ENCODE data around the gene IL21.

The IL21 gene

DNA sequence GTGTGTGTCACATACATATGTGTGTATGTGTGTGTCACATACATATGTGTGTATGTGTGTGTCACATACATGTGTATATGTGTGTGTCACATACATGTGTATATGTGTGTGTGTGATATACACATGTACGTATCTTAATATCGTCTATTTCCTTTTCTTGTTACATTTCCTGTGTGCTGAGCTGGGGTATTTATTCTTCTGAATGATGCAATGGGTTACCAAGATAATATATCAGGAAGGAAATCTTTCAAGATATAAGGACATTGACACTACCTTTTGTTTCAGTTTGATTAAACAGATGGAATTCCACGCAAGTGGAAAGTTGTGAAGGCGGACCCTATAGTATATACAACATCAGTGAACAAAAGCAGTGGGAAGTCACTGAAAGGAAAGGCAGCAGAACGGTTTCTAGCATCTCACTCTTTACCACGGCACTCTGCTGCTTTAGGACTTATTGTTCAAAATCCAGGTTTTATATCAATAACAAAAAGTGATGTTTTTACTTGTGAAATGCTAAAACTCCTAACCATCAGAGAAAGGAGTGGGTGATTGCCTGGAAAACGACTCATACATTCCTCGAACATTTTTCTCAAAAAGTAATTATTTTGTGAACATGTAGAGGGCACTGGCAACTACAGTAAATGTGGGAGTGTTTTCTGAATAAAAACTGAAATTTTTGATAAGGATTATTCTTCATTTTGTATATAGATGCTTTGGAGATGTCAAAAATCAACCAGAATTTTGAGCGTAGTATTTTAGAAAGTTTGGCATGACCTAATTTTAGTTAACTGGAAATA lies 43.1 kb upstream of the IL21 start:
- Histone ChIP-seq H3K4me3 (ENCODE audit: low read depth in 1 of 2, low read length in 1 of 2) (no peak overlapping the region), H3K4me1 (ENCODE audit: control insufficient read depth in 1 of 2, insufficient read depth in 1 of 2, low read depth in 1 of 2, low read length in 1 of 2) (no peaks in the 10 kb centered on the region), H3K36me3 (no peaks in the 10 kb centered on the region), H3K27ac (no peak overlapping the region), H3K27me3 (no peaks in the 10 kb centered on the region), H3K9me3 (no peaks in the 10 kb centered on the region)
- TF ChIP-seq, protein P1, sequence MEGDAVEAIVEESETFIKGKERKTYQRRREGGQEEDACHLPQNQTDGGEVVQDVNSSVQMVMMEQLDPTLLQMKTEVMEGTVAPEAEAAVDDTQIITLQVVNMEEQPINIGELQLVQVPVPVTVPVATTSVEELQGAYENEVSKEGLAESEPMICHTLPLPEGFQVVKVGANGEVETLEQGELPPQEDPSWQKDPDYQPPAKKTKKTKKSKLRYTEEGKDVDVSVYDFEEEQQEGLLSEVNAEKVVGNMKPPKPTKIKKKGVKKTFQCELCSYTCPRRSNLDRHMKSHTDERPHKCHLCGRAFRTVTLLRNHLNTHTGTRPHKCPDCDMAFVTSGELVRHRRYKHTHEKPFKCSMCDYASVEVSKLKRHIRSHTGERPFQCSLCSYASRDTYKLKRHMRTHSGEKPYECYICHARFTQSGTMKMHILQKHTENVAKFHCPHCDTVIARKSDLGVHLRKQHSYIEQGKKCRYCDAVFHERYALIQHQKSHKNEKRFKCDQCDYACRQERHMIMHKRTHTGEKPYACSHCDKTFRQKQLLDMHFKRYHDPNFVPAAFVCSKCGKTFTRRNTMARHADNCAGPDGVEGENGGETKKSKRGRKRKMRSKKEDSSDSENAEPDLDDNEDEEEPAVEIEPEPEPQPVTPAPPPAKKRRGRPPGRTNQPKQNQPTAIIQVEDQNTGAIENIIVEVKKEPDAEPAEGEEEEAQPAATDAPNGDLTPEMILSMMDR (IDR thresholded peaks at IDR 0.05) = no peak

DNA sequence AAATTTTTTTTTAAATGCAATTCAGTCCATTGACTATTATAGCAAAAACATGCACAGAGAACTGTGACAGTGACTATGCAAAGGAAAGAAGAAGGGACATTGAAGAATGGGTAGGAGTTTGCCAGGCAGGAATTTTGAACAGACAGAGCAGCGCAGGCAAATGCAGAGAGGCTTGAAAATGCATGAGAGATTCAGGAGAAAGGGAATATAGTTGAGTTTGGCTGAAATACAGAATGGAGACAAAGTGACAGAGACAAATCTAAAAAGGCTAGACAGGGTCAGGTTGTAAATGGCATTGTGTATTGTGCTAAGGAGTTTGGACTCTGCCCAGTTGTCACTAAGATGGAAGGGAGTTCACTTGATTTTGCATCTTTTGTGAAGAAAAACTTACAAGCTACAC lies 42.4 kb upstream of the IL21 start:
- Histone ChIP-seq H3K9me3 (no peaks in the 10 kb centered on the region), H3K27me3 (no peaks in the 10 kb centered on the region), H3K27ac (no peak overlapping the region), H3K4me1 (ENCODE audit: control insufficient read depth in 1 of 2, insufficient read depth in 1 of 2, low read depth in 1 of 2, low read length in 1 of 2) (no peaks in the 10 kb centered on the region), H3K4me3 (ENCODE audit: low read depth in 1 of 2, low read length in 1 of 2) (no peak overlapping the region), H3K36me3 (no peaks in the 10 kb centered on the region)
- TF ChIP-seq, protein P1 (IDR thresholded peaks at IDR 0.05) = no peak

DNA sequence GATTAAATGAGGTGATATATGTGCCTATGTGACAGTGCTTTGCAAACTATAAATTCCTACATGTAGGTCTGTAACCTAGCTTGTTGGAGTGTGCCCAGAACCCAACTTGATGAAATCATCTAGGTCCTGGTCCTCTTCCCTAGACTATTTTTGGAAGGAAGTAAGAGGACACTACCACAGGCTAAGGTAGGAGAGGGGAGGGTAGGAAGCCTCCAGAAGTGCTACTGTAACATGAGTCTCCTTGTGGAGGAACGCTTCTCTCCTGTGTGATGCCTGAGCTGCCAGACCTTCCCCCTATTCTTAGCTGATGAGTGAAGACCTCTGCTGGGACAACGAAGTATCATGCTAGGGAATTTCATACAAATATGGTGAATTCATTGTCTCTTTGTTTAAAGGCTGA lies 41.8 kb upstream of the IL21 start:
- H3K36me3 ChIP-seq = no peaks in the 10 kb centered on the region
- no peaks in the 10 kb centered on the region for H3K9me3 ChIP-seq
- H3K4me1 ChIP-seq (ENCODE audit: control insufficient read depth in 1 of 2, insufficient read depth in 1 of 2, low read depth in 1 of 2, low read length in 1 of 2) = no peaks in the 10 kb centered on the region
- TF ChIP-seq, protein P1 (IDR thresholded peaks at IDR 0.05) = no peak
- no peaks in the 10 kb centered on the region for H3K27me3 ChIP-seq
- H3K4me3 ChIP-seq (ENCODE audit: low read depth in 1 of 2, low read length in 1 of 2) = no peak overlapping the region
- H3K27ac ChIP-seq = no peak overlapping the region

DNA sequence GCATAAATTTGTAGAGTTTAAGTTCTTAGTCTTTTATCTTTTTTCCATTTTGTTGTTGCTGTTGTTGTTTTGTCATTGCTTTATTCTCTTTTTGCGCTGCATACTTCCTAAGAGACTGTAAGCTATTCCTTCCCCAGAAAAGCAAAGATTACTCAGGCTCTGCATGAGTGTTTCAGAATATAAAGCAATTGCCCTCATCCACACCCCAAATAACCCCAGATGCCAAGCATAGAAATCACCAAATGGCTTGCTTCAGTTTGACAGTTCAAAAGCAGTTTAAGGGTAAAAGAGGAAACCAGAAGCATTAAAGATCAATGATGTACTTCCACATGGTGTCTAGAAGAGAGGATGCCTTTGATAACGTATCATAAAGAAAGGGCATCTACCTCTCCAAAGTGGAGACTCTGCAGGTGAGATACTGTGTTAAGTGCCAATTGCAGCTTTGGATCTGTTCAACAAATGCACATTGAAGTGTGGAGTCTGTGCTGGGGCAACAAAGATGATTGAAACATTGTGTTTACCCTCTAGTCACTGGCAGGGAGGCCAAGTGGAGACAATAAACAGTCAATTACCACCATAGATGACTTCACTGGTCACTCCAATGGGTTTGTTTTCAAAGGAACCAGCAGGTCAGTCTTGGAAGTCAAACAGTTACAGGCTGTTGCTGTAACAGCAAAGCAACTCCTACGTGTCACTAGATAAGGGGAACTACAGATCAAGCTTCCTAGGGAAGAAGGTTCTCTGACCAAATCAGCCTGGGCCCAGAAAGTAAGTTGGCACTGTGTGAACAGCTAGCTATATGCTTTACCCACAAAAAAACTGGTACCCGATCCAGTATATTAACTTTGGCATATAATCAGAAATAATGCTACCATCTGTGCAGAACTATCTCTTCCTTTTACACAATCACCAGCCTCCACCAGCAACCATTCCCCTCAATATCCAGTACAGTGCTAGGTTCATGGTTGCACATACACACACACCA lies 40.6 kb upstream of the IL21 start:
- Histone ChIP-seq H3K36me3 (no peaks in the 10 kb centered on the region), H3K4me3 (ENCODE audit: low read depth in 1 of 2, low read length in 1 of 2) (no peak overlapping the region), H3K27me3 (no peaks in the 10 kb centered on the region), H3K27ac (no peak overlapping the region), H3K9me3 (no peaks in the 10 kb centered on the region), H3K4me1 (ENCODE audit: control insufficient read depth in 1 of 2, insufficient read depth in 1 of 2, low read depth in 1 of 2, low read length in 1 of 2) (no peaks in the 10 kb centered on the region)
- TF ChIP-seq, protein P1 (IDR thresholded peaks at IDR 0.05) = no peak

DNA sequence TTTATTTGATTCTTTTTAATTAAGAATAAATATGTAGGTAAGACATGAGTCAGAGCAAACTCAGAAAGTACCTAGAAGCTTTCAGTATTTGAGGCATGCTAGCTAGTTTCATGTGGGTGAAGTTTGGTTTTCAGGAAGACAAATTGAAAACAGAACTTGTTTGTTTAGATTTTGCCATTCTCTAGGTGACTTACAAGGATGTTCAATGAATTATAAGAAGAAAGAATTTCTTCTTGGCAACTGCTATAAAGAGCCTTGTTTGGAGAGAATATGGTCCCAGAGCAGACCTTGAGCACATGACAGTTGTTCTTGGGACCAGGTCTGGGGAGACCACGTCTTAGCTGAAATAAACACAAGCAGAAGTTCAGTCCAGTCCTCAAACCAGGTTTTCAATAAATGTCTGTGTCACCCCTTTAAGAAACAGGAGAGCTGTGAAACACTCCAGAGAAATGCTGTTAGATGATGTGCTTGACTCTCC lies 38.0 kb upstream of the IL21 start:
- H3K4me1 ChIP-seq (ENCODE audit: control insufficient read depth in 1 of 2, insufficient read depth in 1 of 2, low read depth in 1 of 2, low read length in 1 of 2) = no peaks in the 10 kb centered on the region
- TF ChIP-seq, protein P1 (IDR thresholded peaks at IDR 0.05) = no peak
- no peak overlapping the region for H3K4me3 ChIP-seq (ENCODE audit: low read depth in 1 of 2, low read length in 1 of 2)
- no peaks in the 10 kb centered on the region for H3K36me3 ChIP-seq
- no peaks in the 10 kb centered on the region for H3K9me3 ChIP-seq
- no peak overlapping the region for H3K27ac ChIP-seq
- H3K27me3 ChIP-seq = no peaks in the 10 kb centered on the region

Measured in neutrophil (primary cell).